NCI-H526 (cell line): ENCODE results near the gene GPR87.
A peak's percentile ranks its signal among the peaks of the same experiment; 100 is the strongest.

Source experiments
- DNase-seq, 2 experiments: peaks; one replicate each; lab custom pipeline; 2025; lab: John Stamatoyannopoulos, UW

The GPR87 gene, protein sequence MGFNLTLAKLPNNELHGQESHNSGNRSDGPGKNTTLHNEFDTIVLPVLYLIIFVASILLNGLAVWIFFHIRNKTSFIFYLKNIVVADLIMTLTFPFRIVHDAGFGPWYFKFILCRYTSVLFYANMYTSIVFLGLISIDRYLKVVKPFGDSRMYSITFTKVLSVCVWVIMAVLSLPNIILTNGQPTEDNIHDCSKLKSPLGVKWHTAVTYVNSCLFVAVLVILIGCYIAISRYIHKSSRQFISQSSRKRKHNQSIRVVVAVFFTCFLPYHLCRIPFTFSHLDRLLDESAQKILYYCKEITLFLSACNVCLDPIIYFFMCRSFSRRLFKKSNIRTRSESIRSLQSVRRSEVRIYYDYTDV

DNA sequence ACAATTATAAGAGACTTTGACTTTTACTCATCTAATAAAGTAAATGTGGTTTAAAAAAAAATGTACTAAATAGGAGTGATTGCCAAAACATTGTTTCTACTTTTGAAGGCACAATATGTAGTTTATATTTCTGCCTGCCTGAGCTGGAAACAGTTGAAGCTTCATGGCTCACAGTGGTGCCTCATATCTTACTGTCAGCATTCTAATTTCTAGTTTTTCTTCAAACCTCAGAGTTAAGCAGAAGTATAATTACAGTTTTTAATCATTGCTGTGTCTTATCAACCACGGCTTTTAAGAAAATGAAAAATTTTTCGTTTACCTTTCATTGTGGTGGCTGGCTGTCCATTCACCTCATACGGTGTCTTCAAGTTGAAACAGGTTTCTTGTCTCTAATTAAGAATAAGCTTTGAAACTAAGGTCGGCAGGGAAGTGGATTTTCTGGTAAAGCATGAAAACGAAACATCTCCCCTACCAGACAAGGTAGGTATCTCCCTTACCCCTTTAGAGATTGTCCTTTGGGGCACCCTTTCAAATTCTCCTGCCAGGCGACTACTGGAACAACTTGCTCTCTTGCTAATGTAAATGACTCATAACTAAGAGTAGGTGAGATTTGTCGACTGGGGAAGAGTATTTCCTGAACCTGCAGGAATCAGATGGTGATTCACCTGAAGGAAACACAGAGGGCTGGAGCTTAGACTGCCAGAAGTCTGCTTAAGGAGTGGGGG lies at the start of gene GPR87:
Gene GPR87 (minus strand): TSS at position 554 of the 725 bp plus-strand sequence. CDS start 16,720 bp downstream, outside the sequence.
- no peak for DNase-seq

DNA sequence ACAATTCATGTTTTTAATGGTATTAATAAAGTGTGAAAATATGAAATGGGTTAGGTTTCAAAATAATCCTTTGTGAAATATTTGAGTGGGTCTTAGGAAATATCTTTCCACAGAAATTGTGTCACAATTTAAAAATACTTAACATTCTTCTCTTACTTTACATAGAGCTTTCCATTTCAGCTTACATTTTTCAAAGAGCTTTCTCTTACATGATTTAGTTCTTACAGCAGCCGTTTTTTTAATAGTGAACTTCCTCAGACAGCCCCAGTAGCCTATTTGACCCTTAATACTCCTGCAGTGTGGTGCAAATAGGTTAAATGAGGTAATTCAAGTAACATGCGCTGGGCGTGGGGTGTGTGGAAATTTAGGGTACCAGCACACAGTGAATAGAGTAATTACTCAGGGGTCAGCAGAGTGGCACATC lies 46.1 kb upstream of the GPR87 start:
- no peak for DNase-seq

DNA sequence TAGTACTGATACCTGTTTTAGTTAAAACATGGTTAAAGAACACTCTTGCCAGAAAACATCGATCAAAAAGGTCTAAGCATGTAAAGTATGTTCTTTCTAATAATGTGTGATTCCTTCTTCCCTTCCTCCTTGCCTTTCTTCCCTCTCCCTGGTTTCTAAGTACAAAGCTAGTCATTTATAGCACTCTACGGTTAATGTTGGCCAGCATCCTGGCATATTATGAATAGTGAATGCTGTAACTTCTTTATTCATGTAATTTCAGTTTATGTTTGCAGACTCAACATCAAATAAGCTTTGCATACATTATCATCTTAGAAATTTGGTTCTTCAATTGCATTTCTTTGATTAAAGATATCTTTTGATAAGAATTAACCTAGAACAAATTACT lies 40.8 kb upstream of the GPR87 start:
- DNase-seq, result peak; percentile 32 to 37

DNA sequence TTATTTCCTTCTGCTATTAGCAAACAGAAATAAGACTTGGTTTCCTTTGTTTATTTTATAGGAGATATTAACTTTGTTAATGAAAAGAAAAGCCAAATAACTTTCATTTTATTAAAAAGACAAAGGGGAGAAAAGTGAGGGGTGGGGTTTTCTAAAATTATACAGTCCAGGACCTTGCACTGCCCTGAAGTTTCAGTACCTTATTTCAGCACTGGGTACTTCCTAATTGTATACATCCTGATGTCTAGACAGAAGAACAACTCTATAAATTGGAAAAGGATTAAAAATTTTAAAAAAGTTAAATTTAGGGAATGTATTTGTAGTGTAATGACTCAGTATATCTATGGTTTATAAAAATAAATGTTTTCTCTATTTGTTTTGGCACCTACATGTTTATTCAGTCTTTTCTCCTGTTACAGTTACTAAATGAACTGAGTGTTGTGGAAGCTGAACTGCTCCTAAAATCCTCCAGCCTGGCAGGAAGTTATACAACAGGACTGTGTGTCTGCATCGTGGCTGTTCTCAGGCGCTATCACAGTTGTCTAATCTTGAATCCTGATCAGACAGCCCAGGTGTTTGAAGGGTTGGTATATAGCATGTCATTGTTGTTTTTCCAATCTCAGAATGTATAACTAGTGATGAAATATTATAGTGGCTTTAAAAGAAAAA lies 40.3 kb upstream of the GPR87 start:
- peak in 1 of 2 experiments; percentile 36 for DNase-seq

DNA sequence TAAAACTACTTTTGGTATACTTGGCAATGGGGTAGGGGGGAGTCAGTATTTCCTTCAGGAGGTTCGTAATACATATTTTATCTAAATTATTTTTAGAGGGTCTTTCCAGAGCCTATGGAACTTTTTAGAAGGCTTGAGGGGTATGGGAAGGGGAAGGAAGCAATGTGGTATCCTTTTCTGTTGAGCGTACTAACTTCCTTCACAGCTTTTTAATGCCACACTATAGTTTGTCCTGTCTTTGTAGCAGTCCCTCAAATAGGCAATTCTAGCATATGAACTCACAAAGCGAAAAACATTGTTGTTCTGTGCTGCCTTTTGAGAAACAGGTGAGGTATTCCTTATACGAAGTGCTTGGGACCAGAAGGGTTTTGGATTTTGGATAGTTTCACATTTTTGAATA lies 35.0 kb upstream of the GPR87 start:
- no peak for DNase-seq

DNA sequence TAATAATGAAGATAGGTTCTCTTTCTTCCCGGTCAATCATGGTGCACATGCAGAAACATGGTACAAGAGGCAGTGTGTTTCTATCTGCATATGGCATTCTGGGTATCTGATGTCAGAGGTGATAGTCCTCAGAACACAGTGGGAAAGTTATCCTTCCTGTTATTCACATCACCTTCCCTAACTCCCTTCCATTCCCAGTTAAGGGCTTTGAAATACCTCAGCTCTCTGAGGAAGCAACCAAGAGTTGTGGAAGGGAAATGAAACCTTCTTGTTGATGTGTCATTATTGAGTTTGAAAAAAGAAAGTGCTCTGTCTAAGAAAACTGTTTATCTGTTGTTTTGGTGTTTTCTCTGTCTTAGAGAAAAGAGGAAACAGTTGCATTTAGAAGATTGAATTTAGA lies 34.6 kb upstream of the GPR87 start:
- no peak for DNase-seq

DNA sequence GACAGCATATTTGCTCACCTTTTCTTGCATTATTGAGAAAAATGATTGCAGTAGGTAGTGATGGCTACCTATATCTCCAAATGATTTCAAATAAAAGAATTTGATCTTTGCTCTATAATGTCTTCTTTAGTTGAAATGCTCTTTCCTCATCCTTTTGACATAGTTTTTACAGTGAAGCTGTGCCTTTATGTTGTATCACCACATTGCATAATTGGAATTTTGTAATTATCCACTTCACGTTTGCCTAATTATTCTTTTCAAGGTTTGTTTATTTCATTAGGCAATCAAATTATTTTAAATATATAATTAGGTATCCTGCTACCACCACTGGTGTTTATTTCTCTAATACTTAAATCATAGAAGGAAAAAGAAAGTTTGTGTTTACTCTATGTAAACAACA lies 34.0 kb upstream of the GPR87 start:
- no peak for DNase-seq

DNA sequence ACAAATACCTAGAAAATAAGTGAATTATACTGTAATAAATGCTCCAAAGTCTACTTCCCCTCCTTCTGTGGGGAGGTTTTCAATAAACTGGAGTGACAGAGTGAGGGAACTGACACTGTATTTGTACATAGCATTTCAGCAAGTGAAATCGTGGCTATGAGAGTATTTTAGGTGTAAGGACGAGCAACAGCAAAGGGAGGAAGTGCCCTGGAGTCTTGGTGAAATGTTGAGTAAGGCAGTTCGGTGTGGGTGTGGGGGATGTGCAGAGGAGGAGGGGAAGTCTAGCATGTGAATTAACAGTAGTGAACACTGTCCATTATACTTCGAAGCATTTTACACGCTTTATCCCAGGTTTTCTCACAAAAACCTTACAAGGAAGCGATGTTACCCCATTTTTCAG lies 30.8 kb upstream of the GPR87 start:
- DNase-seq, result no peak

DNA sequence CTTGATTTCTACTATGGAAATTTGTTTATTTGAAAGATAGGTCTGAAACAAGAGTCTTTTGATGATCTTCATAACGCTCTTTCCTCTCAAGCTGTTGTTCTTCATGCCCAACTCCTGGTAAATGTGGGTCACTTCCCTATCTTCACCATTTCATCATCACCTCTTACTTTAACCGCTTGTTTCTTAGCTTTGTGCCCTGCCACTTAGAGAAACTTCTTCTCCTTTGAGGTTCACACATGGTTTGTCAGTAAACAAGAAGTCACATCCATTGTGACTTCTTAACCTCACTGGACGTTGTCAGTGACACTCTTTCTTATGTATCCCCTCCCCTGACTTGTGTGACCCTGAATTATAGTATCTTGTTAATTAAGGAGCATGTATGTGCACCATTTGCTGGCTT lies 29.7 kb upstream of the GPR87 start:
- DNase-seq, result no peak

DNA sequence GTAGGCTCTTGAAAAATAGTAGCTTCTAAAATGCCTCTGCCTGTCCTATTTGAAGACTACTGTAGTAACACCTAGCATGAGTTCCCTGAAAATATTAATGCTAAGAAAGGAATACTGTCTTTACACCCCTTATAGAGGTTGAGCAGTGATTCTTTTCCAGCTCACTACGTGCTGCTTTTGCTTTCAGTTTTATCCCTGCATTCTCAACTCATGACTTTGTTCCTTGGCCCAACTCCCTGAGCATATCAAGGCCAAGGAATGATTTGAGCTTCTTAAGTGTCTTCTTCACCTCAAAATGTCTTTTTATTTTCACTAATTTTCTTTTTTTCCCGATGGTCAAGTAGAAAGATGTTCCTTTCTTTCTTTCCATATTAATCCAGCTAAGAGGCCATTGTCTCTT lies 29.2 kb upstream of the GPR87 start:
- no peak for DNase-seq

DNA sequence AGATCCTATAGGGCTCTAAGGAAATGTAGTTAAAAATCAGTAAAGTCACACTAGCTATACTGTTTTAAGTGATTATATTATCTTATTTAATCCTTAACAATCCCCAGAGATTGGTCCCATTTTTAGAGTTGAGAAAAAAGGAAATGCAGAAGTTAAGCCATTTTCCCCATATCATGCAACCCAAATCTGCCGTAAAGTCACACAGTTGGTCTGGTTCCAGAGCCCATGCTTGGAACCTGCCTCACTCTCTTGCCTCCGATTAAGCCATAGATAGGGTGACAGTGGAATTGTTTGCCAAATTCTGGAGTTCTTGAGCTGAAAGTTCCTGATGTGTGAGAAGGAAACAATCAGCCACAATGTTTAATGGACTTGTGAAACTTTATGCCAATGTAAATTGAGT lies 15.1 kb upstream of the GPR87 start:
- DNase-seq, result no peak

DNA sequence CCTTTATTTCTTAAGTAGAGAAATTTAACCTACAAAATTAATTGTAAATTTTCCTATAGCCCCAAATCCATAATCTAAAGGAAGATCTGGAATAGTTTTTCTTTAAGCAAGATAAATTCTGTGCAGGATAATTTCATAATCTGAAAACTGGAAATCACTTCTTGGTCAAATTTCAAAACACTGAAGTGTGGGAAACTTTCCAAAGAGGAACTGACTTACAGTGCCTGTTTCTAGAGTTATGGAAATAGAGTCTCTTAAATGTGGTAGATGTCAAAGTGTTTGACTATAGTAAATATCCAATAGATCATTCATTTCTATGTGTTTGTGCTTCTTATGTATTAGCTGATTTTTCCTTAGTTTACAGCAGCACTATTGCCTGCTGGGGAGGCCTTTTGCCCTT lies 14.3 kb upstream of the GPR87 start:
- DNase-seq, result no peak

DNA sequence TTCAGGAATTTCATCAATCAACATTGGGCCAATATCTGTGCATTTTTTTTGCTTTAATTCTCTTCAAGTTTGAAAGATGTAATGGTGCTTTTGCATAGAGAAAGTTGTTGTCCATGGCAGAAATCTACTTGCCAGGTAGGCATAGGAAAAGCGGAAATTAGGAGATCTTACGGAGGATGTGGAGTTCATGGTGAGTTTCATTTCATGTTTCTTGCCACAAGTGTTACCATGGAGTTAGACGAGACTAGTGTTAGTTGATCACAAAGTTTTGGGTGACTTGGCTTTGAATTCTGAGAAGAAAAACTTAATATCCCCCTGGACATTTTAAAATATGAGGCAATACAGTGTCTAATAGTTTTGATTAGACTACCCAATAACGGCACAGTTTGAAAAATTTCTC lies 13.8 kb upstream of the GPR87 start:
- DNase-seq, result no peak

DNA sequence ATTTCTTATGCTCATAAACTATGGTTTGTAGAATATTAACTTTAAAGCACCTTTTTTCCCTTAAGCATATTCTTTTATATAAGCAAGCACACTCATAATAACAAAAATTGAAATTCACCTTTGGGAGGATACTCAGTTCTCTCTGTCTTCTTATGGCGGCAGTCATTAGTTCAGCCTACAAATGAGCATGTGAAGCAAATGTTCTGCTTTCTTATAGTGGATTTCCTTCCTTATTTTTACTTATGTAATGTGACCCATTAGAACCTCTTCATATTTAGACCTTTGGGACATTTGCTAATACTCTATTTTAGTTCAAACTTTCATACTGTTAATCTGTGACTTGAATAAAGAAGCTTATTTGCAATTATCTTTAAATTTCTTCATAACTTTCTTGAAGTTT lies 12.7 kb upstream of the GPR87 start, which contains the start of gene P2RY13:
Gene P2RY13 (minus strand): TSS at position 187 of the 400 bp plus-strand sequence. CDS start 21 bp downstream, at position 166.
- no peak for DNase-seq

DNA sequence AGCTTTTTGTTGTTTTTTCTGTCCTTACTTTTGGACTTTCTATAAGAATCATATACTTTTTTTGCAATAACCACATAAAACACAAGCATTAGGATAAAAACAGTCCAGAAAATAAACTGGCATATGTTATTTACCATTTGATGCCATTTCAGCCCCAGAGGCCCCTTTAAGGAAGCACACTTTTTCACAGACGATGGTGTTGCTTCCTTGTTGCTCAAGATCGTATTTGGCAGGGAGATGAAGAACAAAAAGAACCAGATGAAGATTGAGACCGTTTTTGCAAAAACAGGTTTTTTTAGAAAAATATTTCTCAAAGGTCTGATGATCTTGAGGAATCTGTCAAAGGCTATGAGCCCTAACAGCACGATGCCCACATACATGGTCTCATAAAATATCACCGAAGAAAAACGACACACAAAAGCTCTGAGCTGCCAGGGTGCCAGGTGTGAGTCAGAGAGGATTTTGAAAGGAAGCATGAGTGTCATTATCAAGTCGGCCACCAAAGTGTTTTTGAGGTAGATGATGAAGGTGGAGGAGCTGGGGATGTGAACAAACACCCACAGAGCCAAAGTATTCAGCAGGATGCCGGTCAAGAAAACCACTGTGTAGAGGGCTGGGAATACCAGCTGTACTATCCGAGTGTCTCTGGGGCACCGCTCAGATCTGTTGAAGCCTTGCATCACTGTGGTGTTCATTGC lies 11.8 kb upstream of the GPR87 start:
- no peak for DNase-seq

DNA sequence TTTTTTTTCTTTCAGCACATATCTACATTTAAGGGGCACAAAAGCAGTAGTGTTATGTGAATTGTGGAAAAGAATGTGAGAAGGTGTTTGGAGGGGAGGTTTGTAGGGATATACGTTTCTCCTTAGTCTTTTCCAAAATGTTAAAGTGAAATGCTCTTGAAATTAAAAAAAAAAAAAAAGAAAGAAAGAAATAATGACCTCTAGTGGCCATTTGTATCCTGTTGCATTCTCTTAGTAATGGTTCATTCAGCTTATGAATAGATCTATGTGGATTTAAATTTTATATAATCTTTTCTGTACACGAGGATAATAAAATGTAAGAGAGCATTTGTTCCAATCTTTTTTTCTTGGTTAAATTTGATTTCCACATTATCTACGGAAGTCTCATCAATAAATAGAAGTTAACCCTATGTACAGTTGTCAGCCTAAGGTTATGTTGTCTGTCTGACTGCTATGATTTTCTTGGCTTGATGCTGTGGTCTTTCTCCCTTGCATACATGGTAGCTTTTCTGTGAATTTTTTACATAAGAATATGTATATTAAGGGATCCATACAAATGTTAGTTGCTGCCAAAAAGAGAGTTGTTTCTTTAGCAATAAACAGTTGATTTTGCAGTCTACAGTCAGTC lies 11.1 kb upstream of the GPR87 start:
- peak in 1 of 2 experiments; percentile 36 for DNase-seq

DNA sequence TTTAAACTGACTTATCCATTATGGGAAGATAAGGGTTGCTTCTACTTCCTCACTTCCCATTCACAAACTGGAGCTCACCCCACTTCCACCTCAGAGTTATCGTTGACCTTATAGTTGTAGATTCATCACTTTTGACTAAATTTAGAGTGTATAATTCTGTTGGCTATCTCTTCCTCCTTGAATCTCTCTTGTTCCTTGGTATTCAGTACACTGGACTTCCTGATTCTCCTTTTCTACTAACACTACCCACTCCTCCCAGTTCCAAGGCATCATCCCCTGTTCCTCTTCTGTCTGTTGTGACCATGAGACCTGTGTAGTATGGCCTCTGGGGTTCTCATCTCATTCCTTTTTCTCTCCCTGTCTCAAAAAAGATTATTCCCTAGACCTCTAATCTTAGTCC lies 5.9 kb upstream of the GPR87 start:
- DNase-seq, result no peak

DNA sequence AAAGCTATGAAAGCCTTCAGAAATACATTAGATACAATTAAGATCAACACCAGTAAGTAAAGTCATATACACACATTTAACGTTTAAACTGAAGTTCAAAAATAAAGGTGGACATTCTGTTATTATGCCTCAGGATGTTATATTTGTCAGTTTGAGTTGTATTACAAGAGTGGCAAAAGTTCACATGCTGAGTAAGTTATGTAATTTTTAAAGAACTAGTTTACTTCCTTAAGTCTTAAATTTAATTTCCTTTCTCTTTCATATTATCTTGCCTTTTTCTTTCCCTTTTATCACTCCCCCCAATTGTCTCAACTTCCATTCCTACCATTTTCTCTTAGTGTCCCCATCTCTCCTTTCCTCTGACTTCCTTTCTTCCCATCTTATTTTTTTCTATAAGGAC lies 4.9 kb upstream of the GPR87 start:
- no peak for DNase-seq

DNA sequence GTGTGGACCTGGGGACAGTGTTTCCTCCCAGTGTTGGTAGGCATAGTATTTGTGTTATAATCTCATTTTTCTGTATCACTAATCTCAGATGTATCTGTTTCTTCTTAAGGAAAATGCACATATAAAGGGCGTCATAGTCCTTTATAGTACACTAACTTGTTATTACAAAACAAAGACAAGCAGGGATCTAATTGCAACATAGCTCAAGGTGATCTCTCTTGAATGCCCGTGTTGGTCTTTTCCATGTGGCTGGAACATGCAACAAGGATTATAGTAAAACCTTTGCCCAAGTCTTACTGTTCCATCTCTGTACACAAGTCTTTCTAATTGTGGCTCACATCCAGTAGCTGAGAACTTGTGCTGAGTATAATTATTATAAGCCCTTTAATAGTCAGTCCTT lies 3.5 kb upstream of the GPR87 start:
- no peak for DNase-seq

DNA sequence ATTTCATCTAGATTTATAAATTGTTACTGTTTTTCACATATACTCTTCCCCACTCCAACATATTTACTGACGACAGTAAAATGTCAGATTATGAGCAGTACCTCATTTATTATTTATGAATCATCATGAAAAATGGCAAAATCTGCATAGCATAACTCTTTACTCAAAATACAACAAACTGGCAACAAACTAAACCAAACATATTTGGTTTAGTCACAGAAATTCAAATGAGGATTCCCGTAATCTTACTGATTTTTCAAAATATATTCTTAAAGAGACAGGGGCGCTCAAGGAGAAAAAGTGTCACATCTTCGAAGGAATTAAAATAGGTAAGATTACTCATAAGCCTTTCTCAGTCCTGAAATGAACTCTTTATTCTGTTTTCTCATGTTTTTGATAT lies 3.0 kb upstream of the GPR87 start:
- no peak for DNase-seq

DNA sequence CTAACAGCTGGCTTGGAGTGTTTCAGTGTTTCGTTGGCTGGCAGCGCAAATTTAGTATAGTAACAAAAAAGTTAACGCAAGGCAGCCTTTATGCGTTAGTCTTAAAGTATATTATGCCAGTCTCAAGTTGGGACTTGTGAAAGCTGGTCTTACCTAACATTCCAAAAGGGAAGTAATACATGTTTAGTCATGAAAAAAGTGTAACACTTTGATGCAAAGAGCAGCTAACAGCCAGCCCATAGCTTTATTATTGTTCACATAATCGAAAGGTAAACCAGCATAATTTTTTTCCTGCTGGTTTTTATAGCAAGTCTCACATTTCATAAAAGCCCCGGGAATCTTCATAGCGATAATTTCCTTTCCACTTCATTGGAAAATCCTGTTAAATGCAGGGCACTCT lies 2.4 kb upstream of the GPR87 start:
- no peak for DNase-seq

DNA sequence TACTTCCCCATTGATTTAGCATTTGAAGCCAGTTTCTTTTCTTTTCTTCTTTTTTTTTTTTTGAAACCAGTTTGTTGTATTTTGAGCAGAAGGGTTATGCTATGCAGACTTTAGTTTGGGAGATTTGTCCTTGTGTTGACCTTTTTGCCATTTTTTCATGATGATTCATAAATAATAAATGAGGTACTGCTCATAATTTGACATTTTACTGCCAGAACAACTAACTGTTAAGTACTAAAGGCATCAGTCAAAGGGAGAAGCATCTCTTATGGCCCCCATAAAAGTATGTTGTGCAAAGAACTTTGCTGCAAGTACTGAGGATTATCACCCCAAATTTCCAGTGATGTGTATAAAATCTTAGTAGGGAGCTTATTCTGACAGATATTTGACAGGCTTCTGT lies 1.7 kb upstream of the GPR87 start:
- no peak for DNase-seq
